HG03066 (cell line): ENCODE results near the gene SYNE3.
A peak's percentile ranks its signal among the peaks of the same experiment; 100 is the strongest.
"Not testable (repeated sequence)": the region's sequence is repeated elsewhere in the genome, so short reads cannot be mapped to it uniquely, and the experiment has no call there.

Experiments used
- ATAC-seq: cut with Tn5 transposase; IDR thresholded peaks from one replicate; pipeline ENCODE4 v1.9.1; 2021; ENCODE audit warnings: low read depth; ENCODE audit not compliant: unreplicated experiment

The SYNE3 gene

GRCh38 chr14:95526483-95527386 lies 10.3 kb upstream of the SYNE3 start:
- ATAC-seq: no peak

- no peak for ATAC-seq
Observed at GRCh38 chr14:95525999-95526398, 9.5 kb upstream of the SYNE3 start.

GRCh38 chr14:95524706-95525512 lies 8.5 kb upstream of the SYNE3 start:
- no peak for ATAC-seq

GRCh38 chr14:95523815-95524448 lies 7.5 kb upstream of the SYNE3 start:
- no peak for ATAC-seq

- ATAC-seq: no peak
Observed at GRCh38 chr14:95523051-95523814, 6.8 kb upstream of the SYNE3 start.

GRCh38 chr14:95522556-95522955 lies 6.1 kb upstream of the SYNE3 start:
- no peak for ATAC-seq

GRCh38 chr14:95522116-95522515 lies 5.7 kb upstream of the SYNE3 start:
- no peak for ATAC-seq

- ATAC-seq: no peak
Observed at GRCh38 chr14:95521001-95521400, 4.6 kb upstream of the SYNE3 start.

- ATAC-seq: no peak
Observed at GRCh38 chr14:95520346-95520745, 3.9 kb upstream of the SYNE3 start.

- no peak for ATAC-seq
Observed at GRCh38 chr14:95519699-95520098, 3.2 kb upstream of the SYNE3 start.

- no peak for ATAC-seq
Observed at GRCh38 chr14:95518045-95518751, 1.7 kb upstream of the SYNE3 start.

- peak; percentile 77 for ATAC-seq
Observed at GRCh38 chr14:95515596-95516552, 576 bp downstream of the SYNE3 start.

GRCh38 chr14:95515080-95515489 lies 1.4 kb downstream of the SYNE3 start:
- ATAC-seq: no peak

- ATAC-seq: no peak
Observed at GRCh38 chr14:95514131-95515079, 2.0 kb downstream of the SYNE3 start.

- ATAC-seq: no peak
Observed at GRCh38 chr14:95513291-95513690, 3.2 kb downstream of the SYNE3 start.

- no peak for ATAC-seq
Observed at GRCh38 chr14:95511687-95512086, 4.8 kb downstream of the SYNE3 start.

GRCh38 chr14:95510804-95511203 lies 5.6 kb downstream of the SYNE3 start:
- ATAC-seq: no peak

GRCh38 chr14:95510344-95510743 lies 6.1 kb downstream of the SYNE3 start:
- ATAC-seq: not testable (repeated sequence)
